SJSA1 (cell line): ENCODE measurements around the gene PTPRG. TPM values are rescaled to one million over a fixed set of nuclear protein-coding genes. Genes with fewer than 3 reads are reported as not detected.

ENCODE experiments used
- DNase-seq, 2 experiments: peaks; one replicate each; pipeline ENCODE4 v3.0.0-alpha.2; 2015 to 2020; ENCODE audit warnings: low spot score in 2 of 2, low read depth in 1 of 2
- H3K27ac ChIP-seq: fragments of 250-450 bp; sonication (Bioruptor Pico); 2 replicates; pipeline ENCODE4 v1.5.1; 2020; ENCODE audit warnings: mild to moderate bottlenecking, moderate library complexity
- H3K27me3 ChIP-seq: fragments of 250-450 bp; sonication (Bioruptor Pico); replicated peaks from 2 replicates; pipeline ENCODE4 v1.5.1; 2020; ENCODE audit warnings: mild to moderate bottlenecking, moderate library complexity
- H3K36me3 ChIP-seq: fragments of 250-450 bp; sonication (Bioruptor Pico); 2 replicates; pipeline ENCODE4 v1.5.1; 2020; ENCODE audit warnings: mild to moderate bottlenecking
- H3K4me1 ChIP-seq: fragments of 250-450 bp; sonication (Bioruptor Pico); replicated peaks from 2 replicates; pipeline ENCODE4 v1.6.1; 2021; ENCODE audit warnings: mild to moderate bottlenecking
- H3K4me3 ChIP-seq: fragments of 250-450 bp; sonication (Bioruptor Pico); 2 replicates; pipeline ENCODE4 v1.5.1; 2020; ENCODE audit warnings: mild to moderate bottlenecking
- H3K9me3 ChIP-seq: fragments of 250-450 bp; sonication (Bioruptor Pico); replicated peaks from 2 replicates; pipeline ENCODE4 v1.5.1; 2020; ENCODE audit warnings: mild to moderate bottlenecking
- total RNA-seq: library from RNA; depleted of rRNA; stranded (reverse); fragments of >200 nt; shearing (Covaris generic); gene quantifications from 2 replicates; pipeline ENCODE4 v1.2.3, GENCODE V29; 2014

Gene PTPRG
- total RNA-seq, 1 experiment from 2014 or later: 18.5 TPM

GRCh38 chr3:62201438-62202035, 640.2 kb downstream of the PTPRG start:
- DNase-seq: no peak
- Histone ChIP-seq H3K36me3 (no peaks in the 10 kb centered on the region), H3K9me3 (no peaks in the 10 kb centered on the region), H3K4me3 (no peak overlapping the region), H3K4me1 (no peaks in the 10 kb centered on the region), H3K27ac (no peak overlapping the region), H3K27me3 (no peaks in the 10 kb centered on the region)

GRCh38 chr3:62203152-62203551, 641.8 kb downstream of the PTPRG start:
- Histone ChIP-seq H3K4me3 (no peak overlapping the region), H3K27me3 (no peaks in the 10 kb centered on the region), H3K4me1 (no peaks in the 10 kb centered on the region), H3K9me3 (no peaks in the 10 kb centered on the region), H3K27ac (no peak overlapping the region), H3K36me3 (no peaks in the 10 kb centered on the region)
- no peak for DNase-seq

GRCh38 chr3:62203561-62203960, 642.2 kb downstream of the PTPRG start:
- no peaks in the 10 kb centered on the region for H3K4me1 ChIP-seq
- no peaks in the 10 kb centered on the region for H3K36me3 ChIP-seq
- H3K27me3 ChIP-seq: no peaks in the 10 kb centered on the region
- H3K9me3 ChIP-seq: no peaks in the 10 kb centered on the region
- no peak for DNase-seq
- no peak overlapping the region for H3K27ac ChIP-seq
- no peak overlapping the region for H3K4me3 ChIP-seq

GRCh38 chr3:62207197-62207596, 645.8 kb downstream of the PTPRG start:
- no peaks in the 10 kb centered on the region for H3K4me1 ChIP-seq
- no peaks in the 10 kb centered on the region for H3K27me3 ChIP-seq
- DNase-seq: no peak
- no peaks in the 10 kb centered on the region for H3K9me3 ChIP-seq
- H3K4me3 ChIP-seq: no peak overlapping the region
- no peak overlapping the region for H3K27ac ChIP-seq
- no peaks in the 10 kb centered on the region for H3K36me3 ChIP-seq

GRCh38 chr3:62208385-62208784, 647.0 kb downstream of the PTPRG start:
- Histone ChIP-seq H3K4me1 (no peaks in the 10 kb centered on the region), H3K9me3 (no peaks in the 10 kb centered on the region)
- DNase-seq: no peak

GRCh38 chr3:62209101-62209500, 647.7 kb downstream of the PTPRG start:
- Histone ChIP-seq H3K4me3 (no peak overlapping the region), H3K9me3 (no peaks in the 10 kb centered on the region), H3K27me3 (no peaks in the 10 kb centered on the region), H3K36me3 (no peaks in the 10 kb centered on the region), H3K27ac (no peak overlapping the region), H3K4me1 (no peaks in the 10 kb centered on the region)
- no peak for DNase-seq

More at GRCh38 chr3:62208385-62208784, 647.0 kb downstream of the PTPRG start:
- no peaks in the 10 kb centered on the region for H3K27me3 ChIP-seq
- no peak overlapping the region for H3K27ac ChIP-seq
- H3K4me3 ChIP-seq: no peak overlapping the region
- H3K36me3 ChIP-seq: no peaks in the 10 kb centered on the region

- Histone ChIP-seq H3K27ac (no peak overlapping the region), H3K4me3 (no peak overlapping the region), H3K27me3 (no peaks in the 10 kb centered on the region), H3K36me3 (no peaks in the 10 kb centered on the region), H3K4me1 (no peaks in the 10 kb centered on the region), H3K9me3 (no peaks in the 10 kb centered on the region)
- DNase-seq: no peak
Observed at GRCh38 chr3:62210011-62210410, 648.6 kb downstream of the PTPRG start.

GRCh38 chr3:62211675-62212429, 650.5 kb downstream of the PTPRG start:
- H3K27me3 ChIP-seq: no peaks in the 10 kb centered on the region
- no peak overlapping the region for H3K27ac ChIP-seq
- no peaks in the 10 kb centered on the region for H3K36me3 ChIP-seq
- DNase-seq: no peak
- no peaks in the 10 kb centered on the region for H3K4me1 ChIP-seq
- H3K4me3 ChIP-seq: no peak overlapping the region
- no peaks in the 10 kb centered on the region for H3K9me3 ChIP-seq

GRCh38 chr3:62214850-62215249, 653.5 kb downstream of the PTPRG start:
- no peaks in the 10 kb centered on the region for H3K9me3 ChIP-seq
- H3K36me3 ChIP-seq: no peaks in the 10 kb centered on the region
- H3K27me3 ChIP-seq: no peaks in the 10 kb centered on the region
- no peak overlapping the region for H3K4me3 ChIP-seq
- DNase-seq: no peak
- H3K4me1 ChIP-seq: no peaks in the 10 kb centered on the region
- no peak overlapping the region for H3K27ac ChIP-seq

GRCh38 chr3:62220616-62221015, 659.2 kb downstream of the PTPRG start:
- H3K4me1 ChIP-seq: no peaks in the 10 kb centered on the region
- H3K36me3 ChIP-seq: no peaks in the 10 kb centered on the region
- H3K27me3 ChIP-seq: no peaks in the 10 kb centered on the region
- no peak overlapping the region for H3K4me3 ChIP-seq
- H3K27ac ChIP-seq: no peak overlapping the region
- no peaks in the 10 kb centered on the region for H3K9me3 ChIP-seq
- no peak for DNase-seq

- no peaks in the 10 kb centered on the region for H3K4me1 ChIP-seq
- no peaks in the 10 kb centered on the region for H3K9me3 ChIP-seq
- H3K27me3 ChIP-seq: no peaks in the 10 kb centered on the region
- no peak overlapping the region for H3K27ac ChIP-seq
- H3K36me3 ChIP-seq: no peaks in the 10 kb centered on the region
- no peak for DNase-seq
- no peak overlapping the region for H3K4me3 ChIP-seq
Observed at GRCh38 chr3:62225051-62225450, 663.7 kb downstream of the PTPRG start.

GRCh38 chr3:62226601-62227339, 665.4 kb downstream of the PTPRG start:
- H3K4me3 ChIP-seq: no peak overlapping the region
- H3K27me3 ChIP-seq: no peaks in the 10 kb centered on the region
- no peak overlapping the region for H3K27ac ChIP-seq
- H3K36me3 ChIP-seq: no peaks in the 10 kb centered on the region
- no peaks in the 10 kb centered on the region for H3K4me1 ChIP-seq
- H3K9me3 ChIP-seq: no peaks in the 10 kb centered on the region
- no peak for DNase-seq

GRCh38 chr3:62228467-62228866, 667.1 kb downstream of the PTPRG start:
- Histone ChIP-seq H3K4me1 (no peaks in the 10 kb centered on the region), H3K27ac (no peak overlapping the region), H3K27me3 (no peaks in the 10 kb centered on the region), H3K4me3 (no peak overlapping the region), H3K36me3 (no peaks in the 10 kb centered on the region), H3K9me3 (no peaks in the 10 kb centered on the region)
- no peak for DNase-seq

- Histone ChIP-seq H3K27ac (no peak overlapping the region), H3K4me1 (no peaks in the 10 kb centered on the region), H3K9me3 (no peaks in the 10 kb centered on the region), H3K36me3 (no peaks in the 10 kb centered on the region), H3K4me3 (no peak overlapping the region), H3K27me3 (no peaks in the 10 kb centered on the region)
- no peak for DNase-seq
Observed at GRCh38 chr3:62229211-62229610, 667.8 kb downstream of the PTPRG start.
